K562 (cell line): ENCODE measurements around the gene RASSF3. TPM values are rescaled to one million over a fixed set of nuclear protein-coding genes. Genes with fewer than 3 reads are reported as not detected.

Experiments used
- ATAC-seq: fragments of 200-7000 bp; cut with Tn5 transposase; 3 replicates; pipeline ENCODE4 v1.9.1; 2020; ENCODE audit warnings: moderate library complexity
- BruUV-seq: library from RNA; stranded (reverse); fragments of 400-500 nt; replicated peaks from 2 replicates; lab custom pipeline; 2021; lab: Mats Ljungman, UMichigan
- CTCF ChIA-PET: fragments of 300-600 bp; formaldehyde crosslinking; extraction: SDS; loops from one replicate; lab custom pipeline; 2021; ENCODE audit warnings: low intra/inter-chr PET ratio; lab: Yijun Ruan, JAX
- POLR2A ChIA-PET: fragments of 300-600, 350-650 bp; sonication (Branson Sonifier 250); formaldehyde crosslinking; extraction: SDS; loops from one replicate; lab custom pipeline; 2021; ENCODE audit warnings: antibody characterized with exemption, inconsistent platforms; lab: Yijun Ruan, JAX
- DNase-seq, 4 experiments: peaks; one replicate each; pipeline versions ENCODE4 v3.0.0 to v3.0.0-alpha.2; 2011 to 2018; ENCODE audit warnings: low spot score in 3 of 4, mixed read lengths in 3 of 4; ENCODE audit errors: extremely low read depth in 1 of 4
- FAIRE-seq: peaks from 2 replicates; lab custom pipeline; 2011; peaks lifted over from hg19 to GRCh38; lab: Jason Lieb, UNC
- H2AFZ ChIP-seq: 2 replicates; pipeline ENCODE4 v1.6.0; 2011; ENCODE audit warnings: low read depth, low read length, control low read depth, inconsistent platforms
- H3K27ac ChIP-seq: fragments of 200-600 bp; 3 replicates; pipeline ENCODE4 v1.8.0; 2011; ENCODE audit warnings: low read depth, mild to moderate bottlenecking, control low read depth, inconsistent platforms, low read length, moderate library complexity, mixed read lengths; ENCODE audit errors: extremely low read depth
- H3K27me3 ChIP-seq, 2 experiments: fragments of 300-600 bp in 1 of 2; 2 replicates in 1 of 2; 3 replicates in 1 of 2; pipeline versions ENCODE4 v1.6.0 to v1.8.0; 2011; ENCODE audit warnings: inconsistent platforms in 2 of 2, low read length in 2 of 2, mild to moderate bottlenecking in 1 of 2, mixed read lengths in 1 of 2, moderate library complexity in 1 of 2; ENCODE audit not compliant: control insufficient read depth in 2 of 2, insufficient read depth in 2 of 2
- H3K36me3 ChIP-seq: fragments of 300-600 bp; 3 replicates; pipeline ENCODE4 v1.8.0; 2011; ENCODE audit warnings: mild to moderate bottlenecking, low read length, inconsistent platforms; ENCODE audit not compliant: control insufficient read depth, insufficient read depth
- H3K4me1 ChIP-seq, 2 experiments: fragments of 200-600 bp in 1 of 2; replicated peaks in 1 of 2; 2 replicates in 1 of 2; 3 replicates in 1 of 2; pipeline versions ENCODE4 v1.5.1 to v1.8.0; 2011; ENCODE audit warnings: inconsistent platforms in 2 of 2, low read length in 2 of 2, mild to moderate bottlenecking in 1 of 2, mixed read lengths in 1 of 2, moderate library complexity in 1 of 2; ENCODE audit not compliant: control insufficient read depth in 2 of 2, insufficient read depth in 2 of 2
- H3K4me2 ChIP-seq: 2 replicates; pipeline ENCODE4 v1.6.1; 2011; ENCODE audit warnings: low read length, control low read depth, inconsistent platforms, mixed read lengths; ENCODE audit not compliant: insufficient read depth
- H3K4me3 ChIP-seq: fragments of 200-600 bp; sonication (generic), shearing (Covaris generic); 2 replicates; pipeline ENCODE4 v1.5.1; 2016; ENCODE audit warnings: control low read depth, inconsistent platforms
- H3K79me2 ChIP-seq: fragments of 200-600 bp; 3 replicates; pipeline ENCODE4 v1.8.0; 2011; ENCODE audit warnings: low read length, inconsistent platforms; ENCODE audit not compliant: control insufficient read depth, insufficient read depth
- H3K9ac ChIP-seq, 2 experiments: 2 replicates each; pipeline versions ENCODE4 v1.6.0 to v1.6.1; 2011; ENCODE audit warnings: low read depth in 2 of 2, low read length in 2 of 2, control low read depth in 1 of 2, inconsistent platforms in 1 of 2, mild to moderate bottlenecking in 1 of 2, mixed read lengths in 1 of 2; ENCODE audit not compliant: insufficient read depth in 1 of 2
- H3K9me1 ChIP-seq: one replicate; pipeline ENCODE4 v1.6.0; 2011; ENCODE audit warnings: inconsistent platforms, mild to moderate bottlenecking, low read length, moderate library complexity; ENCODE audit not compliant: control insufficient read depth, insufficient read depth
- H3K9me3 ChIP-seq: replicated peaks from 2 replicates; pipeline ENCODE4 v1.5.1; 2011; ENCODE audit warnings: low read depth, low read length, inconsistent platforms; ENCODE audit not compliant: control insufficient read depth, insufficient read depth
- H4K20me1 ChIP-seq: replicated peaks from 2 replicates; pipeline ENCODE4 v1.6.1; 2011; ENCODE audit warnings: low read length, inconsistent platforms, mixed read lengths; ENCODE audit not compliant: control insufficient read depth, insufficient read depth
- ERF ChIP-seq: fragments of 450-650 bp; formaldehyde crosslinking; IDR thresholded peaks from 2 replicates; pipeline ENCODE4 v1.4.0; 2020; ENCODE audit warnings: mild to moderate bottlenecking, mixed read lengths
- NR2C1 ChIP-seq, 2 experiments: fragments of 450-650 bp; IDR thresholded peaks; 2 replicates each; pipeline ENCODE4 v1.6.1; 2017; ENCODE audit warnings: mild to moderate bottlenecking in 2 of 2, antibody characterized with exemption in 1 of 2, inconsistent platforms in 1 of 2, missing compliant biosample characterization in 1 of 2, missing genetic modification characterization in 1 of 2
- NR2C2 ChIP-seq, 2 experiments: fragments of 200-800 bp in 1 of 2; sonication (Bioruptor generic) in 1 of 2; sonication (generic) in 1 of 2; formaldehyde crosslinking in 1 of 2; IDR thresholded peaks; 2 replicates each; pipeline versions ENCODE4 v1.6.1 to v1.8.0; 2016 to 2022; ENCODE audit warnings: mild to moderate bottlenecking in 1 of 2, missing compliant biosample characterization in 1 of 2, missing genetic modification characterization in 1 of 2, missing genetic modification reagents in 1 of 2
- YY1 ChIP-seq, 3 experiments: IDR thresholded peaks; 2 replicates each; pipeline ENCODE4 v1.6.1; 2011; ENCODE audit warnings: low read length in 2 of 3, mild to moderate bottlenecking in 2 of 3, moderate library complexity in 2 of 3, borderline replicate concordance in 1 of 3, control low read depth in 1 of 3, low read depth in 1 of 3; ENCODE audit not compliant: insufficient read depth in 3 of 3, insufficient replicate concordance in 2 of 3, control insufficient read depth in 1 of 3, insufficient read length in 1 of 3; ENCODE audit errors: extremely low read depth in 1 of 3
- ZC3H4 ChIP-seq: sonication (generic); formaldehyde crosslinking; IDR thresholded peaks from 2 replicates; pipeline ENCODE4 v1.9.0; 2021; ENCODE audit warnings: missing genetic modification reagents, borderline replicate concordance
- WGBS: fragments of 100-300 bp; shearing (Covaris generic); methylation state at CpG from one replicate; pipeline ENCODE4 v1.1.6; 2016; ENCODE audit warnings: low coverage, mixed read lengths; ENCODE audit not compliant: insufficient coverage; ENCODE audit errors: missing lambda C conversion rate; 5-methylcytosine and 5-hydroxymethylcytosine counted together
- in situ Hi-C: fragments of 300-500 bp; cut with MboI; formaldehyde crosslinking; loops from 4 replicates; pipeline ENCODE4 v1.15.0; 2018; ENCODE audit warnings: inconsistent platforms, mixed read lengths
- intact Hi-C: fragments of 100-400 bp; cut with micrococcal nuclease; formaldehyde crosslinking; loops from 2 replicates; pipeline ENCODE4 v1.14.2; 2022
- polyA plus RNA-seq, 8 experiments: library from polyadenylated mRNA; depleted of rRNA in 4 of 8; stranded (reverse) in 5 of 8; unstranded in 3 of 8; fragments of >200 nt; fragmentation: Nextera tagmentation in 2 of 8; fragmentation: Illumina TruSeq in 1 of 8; extraction: Ambion mirVana in 2 of 8; extraction: Trizol in 1 of 8; gene quantifications; 2 replicates each; pipeline versions ENCODE4 v1.2.1 to v1.2.3, GENCODE V29; 2011 to 2014; ENCODE audit warnings: inconsistent platforms in 1 of 8, missing spikeins in 1 of 8
- total RNA-seq, 7 experiments: library from RNA; depleted of rRNA in 6 of 7; stranded (reverse); fragments of >200 nt in 6 of 7; fragmentation: Illumina TruSeq in 2 of 7; extraction: Trizol in 2 of 7; gene quantifications; 2 replicates each; pipeline versions ENCODE4 v1.2.1 to v1.2.3, GENCODE V29; 2011 to 2021; ENCODE audit warnings: low replicate concordance in 1 of 7
- TF ChIP-seq, protein P1 (sequence below): fragments of 450-650 bp; formaldehyde crosslinking; conservative IDR thresholded peaks from 2 replicates; pipeline ENCODE4 v1.4.0; 2022; ENCODE audit warnings: mild to moderate bottlenecking, missing genetic modification characterization
- TF ChIP-seq, protein P2 (sequence below): sonication (generic); formaldehyde crosslinking; IDR thresholded peaks from 2 replicates; pipeline ENCODE4 v1.8.1; 2022; ENCODE audit warnings: missing genetic modification reagents
- TF ChIP-seq, protein P3 (sequence below): fragments of 250-450 bp; sonication (Bioruptor Pico); IDR thresholded peaks from 2 replicates; pipeline ENCODE4 v1.8.0; 2021; ENCODE audit warnings: moderate library complexity, mild to moderate bottlenecking, inconsistent platforms

Gene RASSF3
- total and polyA plus RNA-seq, 9 of the 15 experiments (the other 6 are each of a cell fraction or from before 2014, with no cell fraction given), result 3.7 to 39.2 (median 20.2) TPM

DNA sequence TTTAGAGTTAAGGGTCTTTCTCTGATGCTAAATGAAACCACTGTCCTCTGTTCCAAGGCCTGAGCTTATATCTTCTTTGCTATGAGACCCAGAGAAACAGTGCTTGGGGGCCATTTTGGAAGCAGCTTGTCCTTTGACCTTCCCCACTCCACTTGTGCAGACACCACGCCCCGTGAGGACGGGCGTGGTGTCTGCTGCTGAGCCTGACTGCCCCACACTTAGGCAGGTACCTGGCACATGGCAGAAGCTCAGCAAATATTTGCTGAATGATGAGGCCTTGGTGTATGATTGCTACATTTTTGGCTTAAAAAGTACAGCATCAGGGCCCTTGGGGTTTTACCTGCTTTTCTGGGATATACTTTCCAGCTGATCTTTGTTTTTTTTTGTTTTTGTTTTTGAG, 69.9 kb downstream of the RASSF3 start:
- intact Hi-C loops (no loop called here), in situ Hi-C loops (no loop called here)
- Histone ChIP-seq H3K9me1 (no peaks in the 10 kb centered on the region), H4K20me1 (no peaks in the 10 kb centered on the region), H3K4me3 (no peak overlapping the region), H3K79me2 (peaks cover 71% of the 10 kb centered on the region), H3K4me1 (peaks cover 23 to 30% of the 10 kb centered on the region in 2 experiments), H3K36me3 (peaks cover 7% of the 10 kb centered on the region; the same call in 2 of the 3 replicates), H3K4me2 (peak overlapping the region; percentile 59), H3K27ac (peak overlapping the region; percentile 51), H2AFZ (peak overlapping the region; percentile 32; the same call in 1 of the 2 replicates), H3K27me3 (no peaks in the 10 kb centered on the region), H3K9ac (peak overlapping the region; percentile 37 to 44; a peak in 2 of 4 replicates), H3K9me3 (no peaks in the 10 kb centered on the region)
- ATAC-seq, result peak; percentile 76
- peak; percentile 45 to 62 (median 46) for DNase-seq
- ChIA-PET POLR2A (interaction anchor here (0.5 to 1.1 kb wide), 4 partner anchors 11 to 148 kb away, joined by 3 to 5 read pairs (median 3); no protein-coding TSS in a partner anchor), CTCF (no interaction called here)
- WGBS, result 27% methylated on average over 4 of the region's 4 CpGs
- TF ChIP-seq ERF (CRISPR knock-in tag) (no peak), NR2C1 (IDR thresholded peaks at IDR 0.05) (peak; percentile 79), NR2C1 (tag; IDR thresholded peaks at IDR 0.05) (peak; percentile 85), YY1 (IDR thresholded peaks at IDR 0.05; ENCODE audit: borderline replicate concordance in 1 of 3, control insufficient read depth in 1 of 3, extremely low read depth in 1 of 3, insufficient read depth in 3 of 3, insufficient read length in 1 of 3, insufficient replicate concordance in 2 of 3, low read depth in 1 of 3, low read length in 2 of 3) (peak; percentile 48 to 91 (median 64)), ZC3H4 (CRISPR knock-in tag) (no peak), NR2C2 (CRISPR knock-in tag; IDR thresholded peaks at IDR 0.05) (no peak), NR2C2 (tag; IDR thresholded peaks at IDR 0.05) (peak; percentile 74)
- TF ChIP-seq, protein P1, sequence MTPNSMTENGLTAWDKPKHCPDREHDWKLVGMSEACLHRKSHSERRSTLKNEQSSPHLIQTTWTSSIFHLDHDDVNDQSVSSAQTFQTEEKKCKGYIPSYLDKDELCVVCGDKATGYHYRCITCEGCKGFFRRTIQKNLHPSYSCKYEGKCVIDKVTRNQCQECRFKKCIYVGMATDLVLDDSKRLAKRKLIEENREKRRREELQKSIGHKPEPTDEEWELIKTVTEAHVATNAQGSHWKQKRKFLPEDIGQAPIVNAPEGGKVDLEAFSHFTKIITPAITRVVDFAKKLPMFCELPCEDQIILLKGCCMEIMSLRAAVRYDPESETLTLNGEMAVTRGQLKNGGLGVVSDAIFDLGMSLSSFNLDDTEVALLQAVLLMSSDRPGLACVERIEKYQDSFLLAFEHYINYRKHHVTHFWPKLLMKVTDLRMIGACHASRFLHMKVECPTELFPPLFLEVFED (CRISPR knock-in tag), result no peak
- TF ChIP-seq, protein P2, sequence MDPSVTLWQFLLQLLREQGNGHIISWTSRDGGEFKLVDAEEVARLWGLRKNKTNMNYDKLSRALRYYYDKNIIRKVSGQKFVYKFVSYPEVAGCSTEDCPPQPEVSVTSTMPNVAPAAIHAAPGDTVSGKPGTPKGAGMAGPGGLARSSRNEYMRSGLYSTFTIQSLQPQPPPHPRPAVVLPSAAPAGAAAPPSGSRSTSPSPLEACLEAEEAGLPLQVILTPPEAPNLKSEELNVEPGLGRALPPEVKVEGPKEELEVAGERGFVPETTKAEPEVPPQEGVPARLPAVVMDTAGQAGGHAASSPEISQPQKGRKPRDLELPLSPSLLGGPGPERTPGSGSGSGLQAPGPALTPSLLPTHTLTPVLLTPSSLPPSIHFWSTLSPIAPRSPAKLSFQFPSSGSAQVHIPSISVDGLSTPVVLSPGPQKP (CRISPR knock-in tag), result no peak
- TF ChIP-seq, protein P3, sequence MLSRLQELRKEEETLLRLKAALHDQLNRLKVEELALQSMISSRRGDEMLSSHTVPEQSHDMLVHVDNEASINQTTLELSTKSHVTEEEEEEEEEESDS, result no peak
- no TSS peak for BruUV-seq
- no peak for FAIRE-seq
